Body of pancreas (tissue), 4 donors: Measurements from ENCODE around the gene RHBDF1. TPM values are rescaled to one million over a fixed set of nuclear protein-coding genes. Genes with fewer than 3 reads are reported as not detected.

Experiments used
- ATAC-seq: fragments of 150-250 bp; one replicate; pipeline ENCODE4 v1.9.1; 2016
- DNase-seq, 4 donors: peaks; one replicate each; pipeline ENCODE4 v3.0.0-alpha.2; 2019
- H3K27ac ChIP-seq, 4 donors: fragments of 200-600 bp; sonication (generic); 1 replicate in 3 of 4; 2 replicates in 1 of 4; pipeline versions ENCODE4 v1.5.1 to v1.6.1; 2016 to 2019; ENCODE audit warnings: mild to moderate bottlenecking in 1 of 4, mixed read lengths in 1 of 4, moderate library complexity in 1 of 4
- H3K27me3 ChIP-seq, 2 donors: fragments of 200-600 bp; sonication (generic); one replicate each; pipeline ENCODE4 v1.6.0; 2016; ENCODE audit warnings: mild to moderate bottlenecking in 1 of 2
- H3K36me3 ChIP-seq, 2 donors: fragments of 200-600 bp; sonication (generic); replicated peaks in 1 of 2; 2 replicates each; pipeline ENCODE4 v1.5.1; 2016; ENCODE audit warnings: low read depth in 2 of 2; ENCODE audit not compliant: insufficient read depth in 1 of 2
- H3K4me1 ChIP-seq: fragments of 200-600 bp; sonication (generic); one replicate; pipeline ENCODE4 v1.6.0; 2016
- H3K4me3 ChIP-seq, 2 donors: fragments of 200-600 bp; sonication (generic); 1 replicate in 1 of 2; 2 replicates in 1 of 2; pipeline ENCODE4 v1.5.1; 2016 to 2019
- H3K9me3 ChIP-seq, 3 donors: fragments of 200-600 bp; sonication (generic); 1 replicate in 2 of 3; 2 replicates in 1 of 3; pipeline ENCODE4 v1.5.1; 2016
- POLR2A ChIP-seq, 3 donors: fragments of 450-650 bp; IDR thresholded peaks; one replicate each; pipeline ENCODE4 v1.6.1; 2016; ENCODE audit warnings: antibody characterized with exemption in 3 of 3, mild to moderate bottlenecking in 2 of 3
- WGBS, 2 donors: methylation state at CpG; one replicate each; pipeline ENCODE4 v1.1.5; 2017; 5-methylcytosine and 5-hydroxymethylcytosine counted together
- intact Hi-C: fragments of 100-400 bp; cut with DNase I; formaldehyde crosslinking; loops from one replicate; pipeline ENCODE4 v1.15.1; 2023
- total RNA-seq, 2 donors: library from RNA; depleted of rRNA; stranded (reverse); fragments of >200 nt; gene quantifications; one replicate each; pipeline ENCODE4 v1.1.0, GENCODE V29; 2016
- TF ChIP-seq, protein P1 (sequence below), 7 experiments: fragments of 450-650 bp in 4 of 7; fragments of 200-600 bp in 3 of 7; sonication (generic) in 3 of 7; IDR thresholded peaks; one replicate each; pipeline ENCODE4 v1.5.1; 2016 to 2019; ENCODE audit warnings: antibody characterized with exemption in 7 of 7

The RHBDF1 gene
- total RNA-seq, 2 donors from 2014 or later: 16.3 to 27.7 TPM

DNA sequence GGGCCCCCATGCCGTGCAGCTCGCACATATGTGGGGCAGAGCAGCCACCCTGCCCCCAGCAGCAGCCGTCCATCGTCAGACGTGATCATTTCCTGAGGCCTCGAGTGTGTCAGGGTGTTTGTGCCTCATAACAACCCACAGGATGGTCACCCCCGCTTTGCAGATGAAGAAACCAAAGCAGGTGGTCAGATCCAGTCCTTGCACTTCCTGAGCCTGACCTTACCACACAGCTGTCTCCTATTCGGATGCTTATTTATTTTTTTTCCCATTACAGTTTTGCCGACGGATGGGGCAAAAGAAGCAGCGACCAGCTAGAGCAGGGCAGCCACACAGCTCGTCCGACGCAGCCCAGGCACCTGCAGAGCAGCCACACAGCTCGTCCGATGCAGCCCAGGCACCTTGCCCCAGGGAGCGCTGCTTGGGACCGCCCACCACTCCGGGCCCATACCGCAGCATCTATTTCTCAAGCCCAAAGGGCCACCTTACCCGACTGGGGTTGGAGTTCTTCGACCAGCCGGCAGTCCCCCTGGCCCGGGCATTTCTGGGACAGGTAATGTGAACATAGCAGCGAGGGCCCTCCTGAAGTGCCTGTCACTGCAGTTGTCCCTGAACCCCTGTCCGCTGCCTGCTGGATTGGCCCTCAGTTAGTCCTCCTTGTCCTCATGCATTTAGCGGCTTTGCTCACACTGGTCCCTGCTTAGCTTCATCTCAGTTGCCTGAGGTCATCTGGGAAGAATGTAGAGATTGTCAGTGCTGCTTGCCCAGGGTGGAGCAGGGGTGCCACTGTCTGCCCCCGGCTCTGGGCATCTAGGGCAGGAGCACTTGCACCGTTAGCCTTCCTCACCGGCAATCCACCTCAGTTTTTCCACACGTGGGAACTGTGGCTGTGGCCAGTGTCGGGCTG lies 7.0 kb upstream of the RHBDF1 start:
- Histone ChIP-seq H3K4me1 (peaks cover 37% of the 10 kb centered on the region), H3K4me3 (no peak overlapping the region), H3K36me3 (no peaks in the 10 kb centered on the region), H3K27me3 (no peaks in the 10 kb centered on the region), H3K27ac (peak overlapping the region in 2 of 4 donors; percentile 70 to 87), H3K9me3 (no peaks in the 10 kb centered on the region)
- 72 to 73% methylated on average over 14 to 32 of the region's 32 CpGs for WGBS, 2 donors
- no peak for TF ChIP-seq POLR2A (IDR thresholded peaks at IDR 0.05)
- TF ChIP-seq, protein P1, sequence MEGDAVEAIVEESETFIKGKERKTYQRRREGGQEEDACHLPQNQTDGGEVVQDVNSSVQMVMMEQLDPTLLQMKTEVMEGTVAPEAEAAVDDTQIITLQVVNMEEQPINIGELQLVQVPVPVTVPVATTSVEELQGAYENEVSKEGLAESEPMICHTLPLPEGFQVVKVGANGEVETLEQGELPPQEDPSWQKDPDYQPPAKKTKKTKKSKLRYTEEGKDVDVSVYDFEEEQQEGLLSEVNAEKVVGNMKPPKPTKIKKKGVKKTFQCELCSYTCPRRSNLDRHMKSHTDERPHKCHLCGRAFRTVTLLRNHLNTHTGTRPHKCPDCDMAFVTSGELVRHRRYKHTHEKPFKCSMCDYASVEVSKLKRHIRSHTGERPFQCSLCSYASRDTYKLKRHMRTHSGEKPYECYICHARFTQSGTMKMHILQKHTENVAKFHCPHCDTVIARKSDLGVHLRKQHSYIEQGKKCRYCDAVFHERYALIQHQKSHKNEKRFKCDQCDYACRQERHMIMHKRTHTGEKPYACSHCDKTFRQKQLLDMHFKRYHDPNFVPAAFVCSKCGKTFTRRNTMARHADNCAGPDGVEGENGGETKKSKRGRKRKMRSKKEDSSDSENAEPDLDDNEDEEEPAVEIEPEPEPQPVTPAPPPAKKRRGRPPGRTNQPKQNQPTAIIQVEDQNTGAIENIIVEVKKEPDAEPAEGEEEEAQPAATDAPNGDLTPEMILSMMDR (IDR thresholded peaks at IDR 0.05): no peak
- intact Hi-C loops: no loop called here
- no peak for ATAC-seq
- no peak for DNase-seq

DNA sequence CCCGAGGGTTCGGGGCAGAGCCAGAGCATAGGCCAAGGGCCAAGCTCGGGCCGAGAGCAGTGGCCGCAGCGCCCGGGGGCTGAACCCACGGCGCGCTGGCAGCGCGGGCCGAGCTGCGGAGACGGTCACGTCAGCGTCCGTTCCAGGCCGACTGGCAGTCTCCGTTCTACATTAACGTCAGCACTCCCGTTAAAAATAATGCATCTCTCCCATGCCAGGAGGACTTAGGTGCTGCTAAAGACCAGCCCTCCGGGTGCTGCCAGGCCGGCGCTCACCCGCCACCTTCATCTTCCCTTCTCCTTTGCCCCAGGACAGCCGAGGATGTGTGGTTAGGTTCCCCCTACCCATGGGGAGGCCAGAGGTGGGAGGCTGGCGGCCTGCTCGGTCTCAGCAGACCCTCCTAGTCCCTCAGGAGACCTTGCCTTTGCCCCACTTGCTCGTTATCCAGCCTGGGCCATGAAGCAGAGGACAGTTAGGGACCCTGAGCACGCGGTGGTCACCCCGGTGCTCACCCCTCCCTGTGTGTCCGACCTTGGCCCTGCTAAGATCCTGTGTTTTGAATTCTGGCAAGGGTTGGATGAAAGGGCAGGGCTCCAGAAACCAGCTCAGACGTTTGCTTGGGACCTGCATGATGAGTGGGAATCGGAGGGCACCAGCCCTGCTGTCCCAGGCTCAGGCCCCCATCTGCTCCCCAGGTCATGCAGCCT lies 6.2 kb upstream of the RHBDF1 start:
- Histone ChIP-seq H3K36me3 (no peaks in the 10 kb centered on the region), H3K4me1 (peaks cover 29% of the 10 kb centered on the region), H3K9me3 (no peaks in the 10 kb centered on the region), H3K4me3 (peak overlapping the region; percentile 56 to 74), H3K27me3 (no peaks in the 10 kb centered on the region), H3K27ac (peak overlapping the region; percentile 37 to 87 (median 76))
- TF ChIP-seq, protein P1 (IDR thresholded peaks at IDR 0.05): no peak
- peak in 1 of 3 donors; percentile 26 for TF ChIP-seq POLR2A (IDR thresholded peaks at IDR 0.05)
- intact Hi-C loops: no loop called here
- ATAC-seq (peak; percentile 64), DNase-seq (peak; percentile 40 to 59 (median 50))
- 3 to 4% methylated on average over 19 to 35 of the region's 36 CpGs for WGBS, 2 donors

- Histone ChIP-seq H3K4me3 (peak within 1 kb of the TSS; percentile 56 to 74), H3K27ac (peak within 1 kb of the TSS; percentile 37 to 87 (median 76)), H3K9me3 (no peaks in the 10 kb centered on the region), H3K27me3 (no peaks in the 10 kb centered on the region), H3K4me1 (peaks cover 33% of the 10 kb centered on the region), H3K36me3 (no peaks in the 10 kb centered on the region)
- intact Hi-C loops: no loop called here
- ATAC-seq: peak; percentile 81
- DNase-seq: peak; percentile 81 to 88 (median 86)
- 1% methylated on average over 59 of the region's 83 CpGs; no CpG with 5 or more reads in 1 of the 2 donors for WGBS, 2 donors
- peak; percentile 37 to 59 (median 38) for TF ChIP-seq POLR2A (IDR thresholded peaks at IDR 0.05)
- TF ChIP-seq, protein P1 (IDR thresholded peaks at IDR 0.05): no peak
Observed at GRCh38 chr16:77807-78443, 5.5 kb upstream of the RHBDF1 start, which contains the start of gene MPG. MPG (plus strand) TSS chr16:78225; CDS start chr16:78310, 85 bp downstream.

- WGBS, 2 donors: 41% methylated on average over 30 of the region's 31 CpGs; no CpG with 5 or more reads in 1 of the 2 donors
- ATAC-seq (peak; percentile 8), DNase-seq (peak in 3 of 4 donors; percentile 40 to 43 (median 42))
Observed at GRCh38 chr16:77273-77806, 4.9 kb upstream of the RHBDF1 start.

More at GRCh38 chr16:77273-77806, 4.9 kb upstream of the RHBDF1 start:
- H3K4me1 ChIP-seq: peaks cover 38% of the 10 kb centered on the region
- no peaks in the 10 kb centered on the region for H3K36me3 ChIP-seq
- H3K9me3 ChIP-seq: no peaks in the 10 kb centered on the region
- peak overlapping the region; percentile 37 to 87 (median 76) for H3K27ac ChIP-seq
- no peak for TF ChIP-seq POLR2A (IDR thresholded peaks at IDR 0.05)
- TF ChIP-seq, protein P1 (IDR thresholded peaks at IDR 0.05): no peak
- H3K4me3 ChIP-seq: peak overlapping the region in 1 of 2 donors; percentile 56
- intact Hi-C loops: no loop called here
- H3K27me3 ChIP-seq: no peaks in the 10 kb centered on the region
